Effector memory CD4-positive, alpha-beta T cell (primary cell): Measurements from ENCODE around the gene POLL.

ENCODE experiments used
- DNase-seq, 3 donors: peaks; one replicate each; pipeline ENCODE4 v3.0.0-alpha.2; 2020
- H3K27ac ChIP-seq: 2 replicates; pipeline ENCODE4 v1.7.0; 2013; ENCODE audit warnings: mild to moderate bottlenecking, low read length, moderate library complexity; ENCODE audit not compliant: insufficient read depth, poor library complexity, severe bottlenecking
- H3K27me3 ChIP-seq: replicated peaks from 2 replicates; pipeline ENCODE4 v1.7.0; 2013; ENCODE audit warnings: mild to moderate bottlenecking, low read length; ENCODE audit not compliant: insufficient read depth, control insufficient read depth, poor library complexity, severe bottlenecking
- H3K36me3 ChIP-seq: 2 replicates; pipeline ENCODE4 v1.7.0; 2013; ENCODE audit warnings: mild to moderate bottlenecking, low read length, moderate library complexity; ENCODE audit not compliant: control insufficient read depth, insufficient read depth
- H3K4me1 ChIP-seq: 2 replicates; pipeline ENCODE4 v1.7.0; 2013; ENCODE audit warnings: low read length, mild to moderate bottlenecking; ENCODE audit not compliant: control insufficient read depth, insufficient read depth, poor library complexity, severe bottlenecking
- H3K4me3 ChIP-seq: 2 replicates; pipeline ENCODE4 v1.7.0; 2013; ENCODE audit warnings: low read length, low read depth, mild to moderate bottlenecking; ENCODE audit not compliant: insufficient read depth, poor library complexity, severe bottlenecking
- H3K9me3 ChIP-seq: 2 replicates; pipeline ENCODE4 v1.7.0; 2013; ENCODE audit warnings: mild to moderate bottlenecking, low read length, moderate library complexity; ENCODE audit not compliant: control insufficient read depth

Gene POLL

GRCh38 chr10:101536800-101537199, 51.3 kb downstream of the POLL start:
- H3K9me3 ChIP-seq: no peaks in the 10 kb centered on the region
- no peak overlapping the region for H3K4me3 ChIP-seq
- H3K36me3 ChIP-seq: peaks cover 10% of the 10 kb centered on the region
- H3K4me1 ChIP-seq: no peaks in the 10 kb centered on the region
- no peak overlapping the region for H3K27ac ChIP-seq
- no peaks in the 10 kb centered on the region for H3K27me3 ChIP-seq
- no peak for DNase-seq

- no peak for DNase-seq
- Histone ChIP-seq H3K36me3 (peaks cover 10% of the 10 kb centered on the region), H3K4me1 (no peaks in the 10 kb centered on the region), H3K27me3 (no peaks in the 10 kb centered on the region), H3K27ac (no peak overlapping the region), H3K9me3 (no peaks in the 10 kb centered on the region), H3K4me3 (no peak overlapping the region)
These were observed 52.1 kb downstream of the POLL start for GRCh38 chr10:101535949-101536348.

DNA sequence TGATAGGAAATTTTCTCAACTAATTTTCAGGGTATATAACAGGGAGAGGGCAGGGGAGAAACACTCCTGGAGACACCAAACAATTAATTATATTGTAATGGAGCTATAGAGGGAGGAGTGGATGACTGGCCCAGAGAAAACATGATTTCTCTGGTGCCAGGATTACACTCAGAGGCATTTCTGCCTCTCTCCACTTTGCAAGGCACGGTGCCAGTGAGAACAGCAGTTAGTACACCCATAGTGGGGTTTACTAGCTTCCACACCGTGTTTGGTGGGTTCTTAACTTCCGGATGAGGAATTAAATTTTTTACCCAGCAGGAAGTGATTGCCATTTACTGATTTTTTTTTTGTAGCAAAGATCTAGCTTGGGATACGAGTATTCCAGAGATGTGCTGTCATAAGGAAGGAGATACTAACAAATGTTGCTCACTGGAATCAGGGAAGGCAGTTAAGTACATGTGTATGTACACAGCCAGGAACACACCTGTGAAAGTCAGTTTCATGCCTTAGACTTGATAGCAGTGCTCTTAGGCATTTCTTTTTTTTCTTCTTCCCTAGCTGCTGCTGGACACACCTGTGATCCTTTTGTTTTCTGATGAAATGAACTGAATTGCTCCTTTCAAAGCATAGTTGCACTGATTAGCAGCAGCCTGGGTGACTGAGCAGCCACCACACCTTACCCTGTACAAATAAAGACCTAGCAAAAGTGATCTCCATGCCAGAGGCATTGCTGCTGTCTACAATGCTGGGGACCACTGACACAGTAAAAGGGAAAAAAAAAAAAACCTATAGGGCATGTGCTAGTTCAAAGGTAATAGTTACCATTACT, 58.1 kb downstream of the POLL start:
- Histone ChIP-seq H3K27me3 (no peaks in the 10 kb centered on the region), H3K9me3 (no peaks in the 10 kb centered on the region), H3K27ac (no peak overlapping the region), H3K4me3 (no peak overlapping the region), H3K36me3 (peaks cover 14% of the 10 kb centered on the region), H3K4me1 (no peaks in the 10 kb centered on the region)
- no peak for DNase-seq

DNA sequence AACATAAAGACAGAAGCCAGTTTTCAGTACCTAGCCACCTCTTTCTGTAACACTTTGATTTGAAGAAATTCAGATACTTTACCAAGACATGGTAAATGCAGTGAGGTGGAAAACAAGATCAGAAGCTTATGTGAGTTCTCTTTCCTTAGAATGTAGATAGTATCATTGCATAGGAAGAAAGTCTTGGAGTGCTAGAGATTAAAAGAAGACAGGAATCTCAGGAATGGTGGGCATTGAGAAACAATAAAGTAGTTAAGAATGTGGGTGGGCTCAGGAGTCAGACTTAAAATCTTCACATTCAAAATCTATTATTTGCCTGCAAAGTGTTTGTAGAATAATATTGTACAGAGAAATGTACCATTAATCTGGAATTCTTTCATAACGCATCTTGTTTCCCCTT, 58.9 kb downstream of the POLL start:
- Histone ChIP-seq H3K4me1 (no peaks in the 10 kb centered on the region), H3K27ac (no peak overlapping the region), H3K27me3 (no peaks in the 10 kb centered on the region), H3K36me3 (peaks cover 12% of the 10 kb centered on the region), H3K4me3 (no peak overlapping the region), H3K9me3 (no peaks in the 10 kb centered on the region)
- no peak for DNase-seq
